Neural cell (in vitro differentiated cells): ENCODE measurements around the gene LZTR1. TPM values are rescaled to one million over a fixed set of nuclear protein-coding genes. Genes with fewer than 3 reads are reported as not detected.

ENCODE experiments used
- H2AFZ ChIP-seq: fragments of 200-600, 300-800 bp; sonication (generic), shearing (Covaris generic); 2 replicates; pipeline ENCODE4 v1.6.0; 2014; ENCODE audit warnings: low read depth, mild to moderate bottlenecking, antibody characterized with exemption, low read length, moderate library complexity
- H3F3A ChIP-seq: fragments of 200-600 bp; shearing (Covaris generic); 2 replicates; pipeline ENCODE4 v1.6.1; 2016; ENCODE audit warnings: mild to moderate bottlenecking, moderate library complexity, mixed read lengths, antibody characterized with exemption, low read length; ENCODE audit not compliant: insufficient read depth, poor library complexity, severe bottlenecking
- H3K27ac ChIP-seq: fragments of 200-600, 300-800 bp; sonication (generic), shearing (Covaris generic); 2 replicates; pipeline ENCODE4 v1.5.1; 2014; ENCODE audit warnings: mild to moderate bottlenecking, low read length, moderate library complexity
- H3K27me3 ChIP-seq: fragments of 300-800, 200-600 bp; sonication (generic), shearing (Covaris generic); 2 replicates; pipeline ENCODE4 v1.6.0; 2014; ENCODE audit warnings: mild to moderate bottlenecking, low read depth, low read length, moderate library complexity; ENCODE audit not compliant: insufficient read depth
- H3K36me3 ChIP-seq: fragments of 300-800, 200-600 bp; sonication (generic), shearing (Covaris generic); 2 replicates; pipeline ENCODE4 v1.5.1; 2014; ENCODE audit warnings: mild to moderate bottlenecking, antibody characterized with exemption, low read length, moderate library complexity; ENCODE audit not compliant: insufficient read depth
- H3K4me2 ChIP-seq: fragments of 300-800, 200-600 bp; sonication (generic), shearing (Covaris generic); 2 replicates; pipeline ENCODE4 v1.6.0; 2014; ENCODE audit warnings: mild to moderate bottlenecking, low read length
- H3K4me3 ChIP-seq: fragments of 300-800, 200-600 bp; sonication (generic), shearing (Covaris generic); 2 replicates; pipeline ENCODE4 v1.5.1; 2014; ENCODE audit warnings: mild to moderate bottlenecking, low read length, moderate library complexity
- H3K79me2 ChIP-seq: fragments of 200-600 bp; shearing (Covaris generic); replicated peaks from 2 replicates; pipeline ENCODE4 v1.6.0; 2014; ENCODE audit warnings: mild to moderate bottlenecking, low read length, moderate library complexity; ENCODE audit not compliant: insufficient read depth
- H3K9ac ChIP-seq: fragments of 300-800, 200-600 bp; sonication (generic), shearing (Covaris generic); 2 replicates; pipeline ENCODE4 v1.6.1; 2016; ENCODE audit warnings: mild to moderate bottlenecking, low read length, mixed read lengths
- H3K9me2 ChIP-seq: fragments of 200-600 bp; shearing (Covaris generic); 2 replicates; pipeline ENCODE4 v1.6.1; 2016; ENCODE audit warnings: mild to moderate bottlenecking, low read length, mixed read lengths; ENCODE audit not compliant: insufficient read depth
- H3K9me3 ChIP-seq: fragments of 200-600, 300-800 bp; sonication (generic), shearing (Covaris generic); 2 replicates; pipeline ENCODE4 v1.6.1; 2016; ENCODE audit warnings: mild to moderate bottlenecking, mixed run types, low read length, moderate library complexity, mixed read lengths
- H4K20me1 ChIP-seq: fragments of 200-600 bp; shearing (Covaris generic); 2 replicates; pipeline ENCODE4 v1.6.1; 2016; ENCODE audit warnings: mild to moderate bottlenecking, mixed run types; ENCODE audit not compliant: insufficient read depth
- CTCF ChIP-seq: fragments of 450-650 bp; IDR thresholded peaks from 2 replicates; pipeline ENCODE4 v1.5.1; 2014; ENCODE audit warnings: antibody characterized with exemption, mild to moderate bottlenecking, moderate library complexity; ENCODE audit not compliant: poor library complexity, severe bottlenecking
- EP300 ChIP-seq: fragments of 450-650 bp; conservative IDR thresholded peaks from 2 replicates; pipeline ENCODE4 v1.6.1; 2014; ENCODE audit warnings: antibody characterized with exemption, mild to moderate bottlenecking, moderate library complexity; ENCODE audit not compliant: poor library complexity, severe bottlenecking
- EZH2 ChIP-seq: fragments of 200-600, 300-800 bp; shearing (Covaris generic), sonication (generic); IDR thresholded peaks from 2 replicates; pipeline ENCODE4 v1.6.1; 2014; ENCODE audit warnings: antibody characterized with exemption, low read length, borderline replicate concordance, mild to moderate bottlenecking; ENCODE audit not compliant: insufficient read depth, poor library complexity, severe bottlenecking
- MXI1 ChIP-seq: fragments of 450-650 bp; conservative IDR thresholded peaks from 2 replicates; pipeline ENCODE4 v1.6.1; 2014; ENCODE audit warnings: antibody characterized with exemption, mild to moderate bottlenecking; ENCODE audit not compliant: poor library complexity, severe bottlenecking
- POLR2AphosphoS5 ChIP-seq: IDR thresholded peaks from 2 replicates; pipeline ENCODE4 v1.6.1; 2012
- RAD21 ChIP-seq: fragments of 450-650 bp; conservative IDR thresholded peaks from 2 replicates; pipeline ENCODE4 v1.6.1; 2014; ENCODE audit warnings: antibody characterized with exemption, mild to moderate bottlenecking, moderate library complexity
- REST ChIP-seq: IDR thresholded peaks from 2 replicates; pipeline ENCODE4 v1.6.1; 2012; ENCODE audit warnings: borderline replicate concordance
- SMC3 ChIP-seq: fragments of 450-650 bp; conservative IDR thresholded peaks from 2 replicates; pipeline ENCODE4 v1.6.1; 2014; ENCODE audit warnings: antibody characterized with exemption, mild to moderate bottlenecking, moderate library complexity; ENCODE audit not compliant: poor library complexity
- TAF1 ChIP-seq: IDR thresholded peaks from 2 replicates; pipeline ENCODE4 v1.6.1; 2012; ENCODE audit warnings: low read depth
- polyA plus RNA-seq: library from polyadenylated mRNA; depleted of rRNA; stranded (reverse); fragments of >200 nt; gene quantifications from 2 replicates; pipeline ENCODE4 v1.2.3, GENCODE V29; 2014

Gene LZTR1
- polyA plus RNA-seq, 1 donor from 2014 or later = 114 TPM

GRCh38 chr22:20972933-20973577 is 9.0 kb upstream of the LZTR1 start:
- TF ChIP-seq TAF1 = no peak
- TF ChIP-seq EP300 = no peak
- no peaks in the 10 kb centered on the region for H3K79me2 ChIP-seq
- H3K4me3 ChIP-seq = no peak overlapping the region
- no peaks in the 10 kb centered on the region for H4K20me1 ChIP-seq
- no peak overlapping the region for H3K4me2 ChIP-seq
- H3K9ac ChIP-seq = no peak overlapping the region
- no peaks in the 10 kb centered on the region for H3K9me3 ChIP-seq
- no peaks in the 10 kb centered on the region for H3F3A ChIP-seq
- no peaks in the 10 kb centered on the region for H3K9me2 ChIP-seq
- H2AFZ ChIP-seq = no peak overlapping the region
- H3K36me3 ChIP-seq = no peaks in the 10 kb centered on the region
- no peak overlapping the region for H3K27ac ChIP-seq
- H3K27me3 ChIP-seq = no peaks in the 10 kb centered on the region

GRCh38 chr22:20973634-20974286 is 8.3 kb upstream of the LZTR1 start:
- H3K27ac ChIP-seq = no peak overlapping the region
- H3K4me3 ChIP-seq = no peak overlapping the region
- no peaks in the 10 kb centered on the region for H3F3A ChIP-seq
- H3K9me2 ChIP-seq = no peaks in the 10 kb centered on the region
- H3K9ac ChIP-seq = no peak overlapping the region
- no peaks in the 10 kb centered on the region for H3K36me3 ChIP-seq
- H3K27me3 ChIP-seq = no peaks in the 10 kb centered on the region
- no peaks in the 10 kb centered on the region for H3K79me2 ChIP-seq
- no peak overlapping the region for H3K4me2 ChIP-seq
- TF ChIP-seq REST = no peak
- no peak for TF ChIP-seq TAF1
- no peak for TF ChIP-seq SMC3
- TF ChIP-seq EZH2 = no peak
- no peak for TF ChIP-seq POLR2AphosphoS5
- no peak for TF ChIP-seq MXI1
- no peak for TF ChIP-seq CTCF
- no peak for TF ChIP-seq RAD21
- TF ChIP-seq EP300 = no peak
- no peak overlapping the region for H2AFZ ChIP-seq
- no peaks in the 10 kb centered on the region for H4K20me1 ChIP-seq
- no peaks in the 10 kb centered on the region for H3K9me3 ChIP-seq
